ENCODE measurements around the gene NFATC2IP.

NFATC2IP gene

DNA sequence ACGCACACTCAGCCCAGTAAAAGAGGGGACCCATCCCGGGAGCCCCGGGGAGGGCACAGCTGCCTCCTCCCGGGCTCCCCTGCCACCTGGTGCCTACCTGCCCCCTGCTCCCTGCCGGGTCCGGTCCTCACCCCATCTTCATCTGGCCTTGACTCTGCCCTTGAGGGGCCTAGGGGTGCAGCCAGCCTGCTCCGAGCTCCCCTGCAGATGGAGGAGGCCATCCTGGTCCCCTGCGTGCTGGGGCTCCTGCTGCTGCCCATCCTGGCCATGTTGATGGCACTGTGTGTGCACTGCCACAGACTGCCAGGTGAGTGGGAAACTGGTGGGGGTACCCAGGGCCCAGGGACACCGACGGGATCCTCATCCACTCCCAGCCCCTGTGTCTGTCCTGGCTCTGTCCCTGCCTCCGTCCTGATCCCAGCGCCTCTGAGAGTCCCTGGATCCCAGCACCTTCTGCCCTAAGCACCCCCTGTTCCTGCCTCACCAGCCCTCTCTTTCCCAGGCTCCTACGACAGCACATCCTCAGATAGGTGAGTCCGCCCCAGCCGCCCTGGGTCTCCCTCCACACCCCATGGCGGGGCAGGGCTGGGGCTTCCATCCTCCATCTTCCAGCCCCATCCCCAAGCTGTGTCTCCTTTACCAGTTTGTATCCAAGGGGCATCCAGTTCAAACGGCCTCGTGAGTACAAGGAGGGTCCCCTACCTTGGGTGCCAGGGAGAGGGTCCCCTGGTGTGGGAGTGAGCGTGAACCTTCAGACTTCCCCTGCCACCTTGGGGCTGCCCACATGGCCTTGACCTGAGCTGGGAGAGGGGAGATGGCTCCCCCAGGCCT lies 34.7 kb downstream of the NFATC2IP start:
- no peak overlapping the region for H3K4me3 ChIP-seq (ENCODE audit: low read depth, low read length)
- POLR2A ChIA-PET = no interaction called here
- no peak for DNase-seq (ENCODE audit: low read depth, low spot score)
- CTCF ChIA-PET = interaction anchor here (1.7 to 2.4 kb wide), 2 partner anchors 9 to 11 kb away, joined by 8 to 10 read pairs; partner anchors contain the start of gene SPNS1
- TF ChIP-seq, protein P1, sequence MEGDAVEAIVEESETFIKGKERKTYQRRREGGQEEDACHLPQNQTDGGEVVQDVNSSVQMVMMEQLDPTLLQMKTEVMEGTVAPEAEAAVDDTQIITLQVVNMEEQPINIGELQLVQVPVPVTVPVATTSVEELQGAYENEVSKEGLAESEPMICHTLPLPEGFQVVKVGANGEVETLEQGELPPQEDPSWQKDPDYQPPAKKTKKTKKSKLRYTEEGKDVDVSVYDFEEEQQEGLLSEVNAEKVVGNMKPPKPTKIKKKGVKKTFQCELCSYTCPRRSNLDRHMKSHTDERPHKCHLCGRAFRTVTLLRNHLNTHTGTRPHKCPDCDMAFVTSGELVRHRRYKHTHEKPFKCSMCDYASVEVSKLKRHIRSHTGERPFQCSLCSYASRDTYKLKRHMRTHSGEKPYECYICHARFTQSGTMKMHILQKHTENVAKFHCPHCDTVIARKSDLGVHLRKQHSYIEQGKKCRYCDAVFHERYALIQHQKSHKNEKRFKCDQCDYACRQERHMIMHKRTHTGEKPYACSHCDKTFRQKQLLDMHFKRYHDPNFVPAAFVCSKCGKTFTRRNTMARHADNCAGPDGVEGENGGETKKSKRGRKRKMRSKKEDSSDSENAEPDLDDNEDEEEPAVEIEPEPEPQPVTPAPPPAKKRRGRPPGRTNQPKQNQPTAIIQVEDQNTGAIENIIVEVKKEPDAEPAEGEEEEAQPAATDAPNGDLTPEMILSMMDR (IDR thresholded peaks at IDR 0.05; ENCODE audit: insufficient read depth, low read length, missing control alignments) = no peak

DNA sequence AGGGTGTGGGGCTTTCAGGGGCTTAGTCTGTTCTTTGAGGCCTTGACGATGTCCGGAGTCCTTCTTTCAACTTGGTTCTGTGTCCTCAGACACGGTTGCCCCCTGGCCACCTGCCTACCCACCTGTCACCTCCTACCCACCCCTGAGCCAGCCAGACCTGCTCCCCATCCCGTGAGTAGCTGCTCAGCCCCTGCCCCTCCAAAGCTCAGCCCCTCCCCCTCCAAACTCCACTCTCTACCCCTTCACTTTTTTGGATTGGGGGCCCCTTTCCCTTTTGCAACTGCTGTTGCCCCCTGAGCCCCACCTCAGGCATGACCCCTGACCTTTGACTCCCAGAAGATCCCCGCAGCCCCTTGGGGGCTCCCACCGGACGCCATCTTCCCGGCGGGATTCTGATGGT lies 35.3 kb downstream of the NFATC2IP start:
- TF ChIP-seq, protein P1 (IDR thresholded peaks at IDR 0.05; ENCODE audit: insufficient read depth, low read length, missing control alignments) = no peak
- DNase-seq (ENCODE audit: low read depth, low spot score) = no peak
- ChIA-PET CTCF (interaction anchor here (1.7 to 2.4 kb wide), 2 partner anchors 9 to 12 kb away, joined by 8 to 10 read pairs; partner anchors contain the start of gene SPNS1), POLR2A (no interaction called here)
- H3K4me3 ChIP-seq (ENCODE audit: low read depth, low read length) = no peak overlapping the region

DNA sequence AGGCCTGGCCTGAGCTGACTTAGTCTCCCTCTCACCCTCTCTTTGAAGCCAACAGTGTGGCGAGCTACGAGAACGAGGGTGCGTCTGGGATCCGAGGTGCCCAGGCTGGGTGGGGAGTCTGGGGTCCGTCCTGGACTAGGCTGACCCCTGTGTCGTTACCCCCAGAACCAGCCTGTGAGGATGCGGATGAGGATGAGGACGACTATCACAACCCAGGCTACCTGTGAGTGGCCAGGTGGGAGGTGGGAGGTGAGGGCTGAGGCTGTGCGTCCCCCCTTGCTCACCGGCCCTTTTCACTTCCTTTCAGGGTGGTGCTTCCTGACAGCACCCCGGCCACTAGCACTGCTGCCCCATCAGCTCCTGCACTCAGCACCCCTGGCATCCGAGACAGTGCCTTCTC lies 35.8 kb downstream of the NFATC2IP start:
- TF ChIP-seq, protein P1 (IDR thresholded peaks at IDR 0.05; ENCODE audit: insufficient read depth, low read length, missing control alignments) = no peak

DNA sequence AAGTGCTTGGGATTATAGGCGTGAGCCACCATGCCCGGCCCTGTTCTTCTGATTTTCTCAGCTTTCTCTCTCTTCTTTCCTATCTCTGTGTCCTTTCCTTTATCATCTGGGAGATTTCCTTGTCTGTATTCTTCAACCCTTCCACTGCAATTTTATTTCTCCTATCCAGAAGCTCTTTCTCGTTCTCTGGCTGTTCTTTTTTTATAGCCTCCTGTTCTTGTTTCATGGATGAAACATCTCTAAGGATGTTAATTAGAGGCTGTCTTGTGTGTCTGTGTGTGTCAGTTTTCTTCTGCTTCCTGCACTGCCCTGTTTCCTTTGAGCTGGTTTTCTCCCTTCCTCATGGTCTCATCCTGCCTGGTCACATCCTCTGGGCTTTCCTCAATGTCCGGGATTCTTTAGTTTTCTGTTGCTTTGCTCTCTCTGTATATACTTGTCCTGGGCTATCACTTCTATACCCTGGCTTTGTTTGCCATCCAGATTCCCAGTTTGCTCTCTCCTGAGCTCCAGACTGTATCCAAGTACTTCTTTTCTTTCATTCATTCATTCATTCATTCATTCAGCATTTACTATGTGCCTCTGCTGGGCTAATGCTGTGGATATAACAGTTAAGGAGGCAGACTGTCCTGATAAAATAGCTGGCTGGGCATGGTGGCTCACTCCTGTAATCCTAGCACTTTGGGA lies 36.6 kb downstream of the NFATC2IP start:
- TF ChIP-seq, protein P1 (IDR thresholded peaks at IDR 0.05; ENCODE audit: insufficient read depth, low read length, missing control alignments) = no peak
- H3K4me3 ChIP-seq (ENCODE audit: low read depth, low read length) = no peak overlapping the region
- ChIA-PET CTCF (interaction anchor here (1.6 to 2.4 kb wide), 3 partner anchors 10 to 13 kb away, joined by 4 to 10 read pairs (median 8); partner anchors contain the start of gene SPNS1), POLR2A (interaction anchor here (0.6 to 0.7 kb wide), 2 partner anchors 13 to 823 kb away, joined by 3 read pairs; partner anchors contain the start of gene SPNS1)
- DNase-seq (ENCODE audit: low read depth, low spot score) = no peak

More for the DNA sequence above, 35.8 kb downstream of the NFATC2IP start:
- ChIA-PET CTCF (interaction anchor here (1.6 to 2.4 kb wide), 3 partner anchors 10 to 13 kb away, joined by 4 to 10 read pairs (median 8); partner anchors contain the start of gene SPNS1), POLR2A (interaction anchor here (0.7 kb wide), 1 partner anchor 12 kb away, joined by 3 read pairs; the partner anchor contains the start of gene SPNS1)
- no peak for DNase-seq (ENCODE audit: low read depth, low spot score)
- no peak overlapping the region for H3K4me3 ChIP-seq (ENCODE audit: low read depth, low read length)

DNA sequence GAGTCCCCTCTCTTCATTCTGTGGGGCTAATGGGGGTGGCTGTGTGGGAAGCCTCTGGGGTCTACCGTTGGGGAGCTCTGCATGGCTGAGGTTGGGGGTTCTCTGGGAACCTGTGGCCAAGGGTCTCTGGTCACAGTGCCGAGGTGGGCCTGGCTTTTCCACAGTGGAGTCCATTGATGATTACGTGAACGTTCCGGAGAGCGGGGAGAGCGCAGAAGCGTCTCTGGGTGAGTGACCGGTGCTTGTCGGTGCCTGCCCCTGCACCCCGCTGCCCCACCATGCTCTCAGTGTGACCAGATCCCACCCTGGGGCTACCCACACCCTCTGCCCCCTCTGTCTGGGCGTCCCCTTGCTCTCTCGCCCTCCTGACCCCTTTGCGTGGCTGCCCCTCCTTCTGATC lies 38.6 kb downstream of the NFATC2IP start:
- CTCF ChIA-PET = interaction anchor here (1.1 kb wide), 1 partner anchor 16 kb away, joined by 4 read pairs; no protein-coding TSS in a partner anchor
- POLR2A ChIA-PET = no interaction called here

More for the DNA sequence above, 38.6 kb downstream of the NFATC2IP start:
- TF ChIP-seq, protein P1 (IDR thresholded peaks at IDR 0.05; ENCODE audit: insufficient read depth, low read length, missing control alignments) = no peak
- no peak for DNase-seq (ENCODE audit: low read depth, low spot score)
- no peak overlapping the region for H3K4me3 ChIP-seq (ENCODE audit: low read depth, low read length)

All from AG04449 (cell line).